CD4-positive, alpha-beta T cell treated with Interleukin-6 at 100 ng/mL for 8 hours (primary cell): ENCODE results near the gene DMKN.

Experiments
- DNase-seq: peaks from one replicate; pipeline ENCODE4 v3.0.0-alpha.2; 2020; ENCODE audit warnings: mixed read lengths, low spot score

DMKN gene

DNA sequence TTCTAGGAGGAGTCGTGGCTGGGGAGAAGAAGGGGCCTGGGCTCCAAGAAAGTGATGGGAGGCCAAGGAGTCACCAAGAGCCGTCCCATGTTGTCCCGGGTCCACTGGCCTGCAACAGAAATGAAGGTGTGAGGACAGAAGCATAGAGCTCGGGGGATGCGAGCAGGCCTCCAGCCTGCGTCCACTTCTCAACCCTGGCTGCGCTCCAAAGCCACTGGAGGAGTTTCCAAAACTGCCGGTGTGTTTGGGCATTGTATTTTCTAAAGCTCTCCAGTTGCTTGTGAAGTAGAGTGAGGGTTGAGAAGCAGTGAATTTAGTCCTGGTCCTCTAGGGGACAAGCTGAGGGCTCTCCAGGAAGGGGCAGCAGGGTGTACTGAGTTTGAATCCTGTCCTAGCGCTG, 52.4 kb downstream of the DMKN start:
- no peak for DNase-seq

- DNase-seq: no peak
Observed at GRCh38 chr19:35460608-35461007, 52.8 kb downstream of the DMKN start.

DNA sequence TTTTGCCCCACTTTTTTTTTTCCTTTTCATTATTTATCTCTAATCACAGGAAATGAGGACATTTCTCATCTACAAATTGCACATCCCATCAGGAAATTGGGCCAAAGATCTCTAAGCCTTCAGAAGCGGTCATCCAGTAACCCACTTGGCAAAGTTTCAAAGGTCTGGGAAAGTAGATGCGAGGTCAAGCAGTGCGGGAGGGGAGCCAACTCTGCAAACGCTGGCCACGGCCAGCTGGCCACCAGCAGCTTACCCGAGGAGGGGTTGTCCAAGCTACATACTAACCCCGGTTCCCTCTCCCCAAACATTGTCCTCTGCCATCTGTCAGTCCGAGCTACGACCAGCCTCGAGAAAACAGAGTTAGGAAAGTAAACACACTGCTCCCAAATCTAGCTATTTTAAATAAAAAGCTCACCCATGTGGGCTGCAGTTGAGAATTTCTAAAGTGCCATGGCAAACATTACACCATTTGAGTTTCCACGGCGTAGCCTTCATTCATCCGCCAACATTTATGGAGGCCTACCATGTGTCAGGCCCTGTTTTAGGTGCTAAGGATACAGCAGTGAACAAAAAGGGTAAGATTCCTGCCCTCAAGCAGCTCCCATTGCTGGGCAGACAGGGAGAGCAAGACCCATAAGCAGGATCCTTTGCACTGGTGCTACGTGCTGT, 53.9 kb downstream of the DMKN start:
- no peak for DNase-seq

GRCh38 chr19:35458731-35459391, 54.6 kb downstream of the DMKN start:
- DNase-seq: no peak

DNA sequence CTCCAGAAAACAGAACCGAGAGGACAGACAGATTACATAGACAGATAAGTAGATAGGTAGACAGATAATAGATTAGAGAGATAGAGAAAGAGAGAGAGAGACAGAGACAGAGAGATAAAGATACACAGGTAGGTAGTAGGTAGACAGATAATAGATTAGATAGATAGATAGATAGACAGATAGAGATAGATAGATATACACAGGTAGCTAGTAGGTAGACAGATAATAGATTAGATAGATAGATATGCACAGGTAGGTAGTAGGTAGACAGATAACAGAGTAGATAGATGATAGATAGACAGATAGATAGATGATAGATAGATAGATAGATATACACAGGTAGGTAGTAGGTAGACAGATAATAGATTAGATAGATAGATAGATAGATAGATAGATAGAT, 55.3 kb downstream of the DMKN start:
- DNase-seq: no peak

GRCh38 chr19:35457173-35457572, 56.3 kb downstream of the DMKN start:
- no peak for DNase-seq

GRCh38 chr19:35455616-35456201, 57.7 kb downstream of the DMKN start:
- DNase-seq: no peak

- no peak for DNase-seq
Observed at GRCh38 chr19:35454663-35455062, 58.8 kb downstream of the DMKN start.

GRCh38 chr19:35451338-35452096, 61.9 kb downstream of the DMKN start:
- DNase-seq: peak; percentile 9

- no peak for DNase-seq
Observed at GRCh38 chr19:35449359-35450043, 63.9 kb downstream of the DMKN start.

- no peak for DNase-seq
Observed at GRCh38 chr19:35447606-35448469, 65.6 kb downstream of the DMKN start, which contains the start of gene FFAR2. FFAR2 (plus strand) TSS chr19:35448257; CDS start chr19:35449715, 1,458 bp downstream.
